ENCODE results near the gene XPNPEP2. TPM values are rescaled to one million over a fixed set of nuclear protein-coding genes. Genes with fewer than 3 reads are reported as not detected.

The XPNPEP2 gene
- total RNA-seq: 1 to 10 TPM; 2.9 to 4.6 (median 3.9) TPM

- no peaks in the 10 kb centered on the region for H3K4me1 ChIP-seq
- peak; percentile 41 to 59 for DNase-seq
- H3K27ac ChIP-seq: peak within 1 kb of the TSS in 1 of 2 donors; percentile 55
- no peaks in the 10 kb centered on the region for H3K36me3 ChIP-seq
- no peaks in the 10 kb centered on the region for H3K27me3 ChIP-seq
- intact Hi-C loops (cut with DNase I; ENCODE audit: low total_unique reads): no loop called here
- H3K9me3 ChIP-seq: no peaks in the 10 kb centered on the region
- no peak for TF ChIP-seq CTCF (IDR thresholded peaks at IDR 0.05)
- TF ChIP-seq POLR2A (IDR thresholded peaks at IDR 0.05): no peak
- no peak within 1 kb of the TSS for H3K4me3 ChIP-seq
Measured at GRCh38 chrX:129738466-129739308, at the start of gene XPNPEP2. Gene XPNPEP2, plus strand, starts transcription at chrX:129738979. Its CDS starts 235 bp downstream, at chrX:129739214.

GRCh38 chrX:129689796-129690195, 49.0 kb upstream of the XPNPEP2 start:
- intact Hi-C loops (cut with DNase I; ENCODE audit: low total_unique reads): no loop called here
- Histone ChIP-seq H3K27me3 (no peaks in the 10 kb centered on the region), H3K27ac (no peak overlapping the region), H3K4me1 (no peaks in the 10 kb centered on the region), H3K36me3 (no peaks in the 10 kb centered on the region), H3K4me3 (no peak overlapping the region), H3K9me3 (no peaks in the 10 kb centered on the region)
- TF ChIP-seq CTCF (IDR thresholded peaks at IDR 0.05) (no peak), POLR2A (IDR thresholded peaks at IDR 0.05) (no peak)
- DNase-seq: no peak

GRCh38 chrX:129690435-129690834, 48.3 kb upstream of the XPNPEP2 start:
- TF ChIP-seq POLR2A (IDR thresholded peaks at IDR 0.05) (no peak), CTCF (IDR thresholded peaks at IDR 0.05) (no peak)
- no peaks in the 10 kb centered on the region for H3K36me3 ChIP-seq
- intact Hi-C loops (cut with DNase I; ENCODE audit: low total_unique reads): no loop called here
- H3K27ac ChIP-seq: no peak overlapping the region
- H3K4me3 ChIP-seq: no peak overlapping the region
- no peaks in the 10 kb centered on the region for H3K4me1 ChIP-seq
- no peaks in the 10 kb centered on the region for H3K9me3 ChIP-seq
- no peaks in the 10 kb centered on the region for H3K27me3 ChIP-seq
- no peak for DNase-seq

- H3K36me3 ChIP-seq: no peaks in the 10 kb centered on the region
- no peak overlapping the region for H3K27ac ChIP-seq
- H3K4me3 ChIP-seq: no peak overlapping the region
- no peaks in the 10 kb centered on the region for H3K9me3 ChIP-seq
- H3K4me1 ChIP-seq: no peaks in the 10 kb centered on the region
- H3K27me3 ChIP-seq: no peaks in the 10 kb centered on the region
- intact Hi-C loops (cut with DNase I; ENCODE audit: low total_unique reads): no loop called here
- TF ChIP-seq POLR2A (IDR thresholded peaks at IDR 0.05) (no peak), CTCF (IDR thresholded peaks at IDR 0.05) (no peak)
- no peak for DNase-seq
Measured at GRCh38 chrX:129693354-129693753, 45.4 kb upstream of the XPNPEP2 start.

GRCh38 chrX:129694805-129695204, 44.0 kb upstream of the XPNPEP2 start:
- intact Hi-C loops (cut with DNase I; ENCODE audit: low total_unique reads): no loop called here
- TF ChIP-seq POLR2A (IDR thresholded peaks at IDR 0.05) (no peak), CTCF (IDR thresholded peaks at IDR 0.05) (no peak)
- H3K27me3 ChIP-seq: no peaks in the 10 kb centered on the region
- no peaks in the 10 kb centered on the region for H3K4me1 ChIP-seq
- H3K36me3 ChIP-seq: no peaks in the 10 kb centered on the region
- H3K4me3 ChIP-seq: no peak overlapping the region
- H3K9me3 ChIP-seq: no peaks in the 10 kb centered on the region
- no peak overlapping the region for H3K27ac ChIP-seq
- DNase-seq: no peak

Measured in uterus (tissue), 4 donors.